Body of pancreas (tissue), 4 donors: ENCODE measurements around the gene PNRC1. TPM values are rescaled to one million over a fixed set of nuclear protein-coding genes. Genes with fewer than 3 reads are reported as not detected.
"Not testable (repeated sequence)": the region's sequence is repeated elsewhere in the genome, so short reads cannot be mapped to it uniquely, and the experiment has no call there.

Experiments
- ATAC-seq: fragments of 150-250 bp; one replicate; pipeline ENCODE4 v1.9.1; 2016
- DNase-seq, 4 donors: peaks; one replicate each; pipeline ENCODE4 v3.0.0-alpha.2; 2019
- H3K27ac ChIP-seq, 4 donors: fragments of 200-600 bp; sonication (generic); 1 replicate in 3 of 4; 2 replicates in 1 of 4; pipeline versions ENCODE4 v1.5.1 to v1.6.1; 2016 to 2019; ENCODE audit warnings: mild to moderate bottlenecking in 1 of 4, mixed read lengths in 1 of 4, moderate library complexity in 1 of 4
- H3K27me3 ChIP-seq, 2 donors: fragments of 200-600 bp; sonication (generic); one replicate each; pipeline ENCODE4 v1.6.0; 2016; ENCODE audit warnings: mild to moderate bottlenecking in 1 of 2
- H3K36me3 ChIP-seq, 2 donors: fragments of 200-600 bp; sonication (generic); replicated peaks in 1 of 2; 2 replicates each; pipeline ENCODE4 v1.5.1; 2016; ENCODE audit warnings: low read depth in 2 of 2; ENCODE audit not compliant: insufficient read depth in 1 of 2
- H3K4me1 ChIP-seq: fragments of 200-600 bp; sonication (generic); one replicate; pipeline ENCODE4 v1.6.0; 2016
- H3K4me3 ChIP-seq, 2 donors: fragments of 200-600 bp; sonication (generic); 1 replicate in 1 of 2; 2 replicates in 1 of 2; pipeline ENCODE4 v1.5.1; 2016 to 2019
- H3K9me3 ChIP-seq, 3 donors: fragments of 200-600 bp; sonication (generic); 1 replicate in 2 of 3; 2 replicates in 1 of 3; pipeline ENCODE4 v1.5.1; 2016
- CTCF ChIP-seq, 7 experiments: fragments of 450-650 bp in 4 of 7; fragments of 200-600 bp in 3 of 7; sonication (generic) in 3 of 7; IDR thresholded peaks; one replicate each; pipeline ENCODE4 v1.5.1; 2016 to 2019; ENCODE audit warnings: antibody characterized with exemption in 7 of 7
- POLR2A ChIP-seq, 3 donors: fragments of 450-650 bp; IDR thresholded peaks; one replicate each; pipeline ENCODE4 v1.6.1; 2016; ENCODE audit warnings: antibody characterized with exemption in 3 of 3, mild to moderate bottlenecking in 2 of 3
- WGBS, 2 donors: methylation state at CpG; one replicate each; pipeline ENCODE4 v1.1.5; 2017; 5-methylcytosine and 5-hydroxymethylcytosine counted together
- intact Hi-C: fragments of 100-400 bp; cut with DNase I; formaldehyde crosslinking; loops from one replicate; pipeline ENCODE4 v1.15.1; 2023
- total RNA-seq, 2 donors: library from RNA; depleted of rRNA; stranded (reverse); fragments of >200 nt; gene quantifications; one replicate each; pipeline ENCODE4 v1.1.0, GENCODE V29; 2016

PNRC1 gene
- total RNA-seq, 2 donors from 2014 or later = 133 to 179 TPM

- Histone ChIP-seq H3K27me3 (no peaks in the 10 kb centered on the region), H3K4me1 (peaks cover 15% of the 10 kb centered on the region), H3K27ac (no peak overlapping the region), H3K36me3 (no peaks in the 10 kb centered on the region), H3K9me3 (no peaks in the 10 kb centered on the region), H3K4me3 (no peak overlapping the region)
- intact Hi-C loops = no loop called here
- ATAC-seq = no peak
- TF ChIP-seq POLR2A (IDR thresholded peaks at IDR 0.05) (no peak), CTCF (IDR thresholded peaks at IDR 0.05) (no peak)
- no peak for DNase-seq
- WGBS, 2 donors = 90 to 100% methylated on average over 1 of the region's 1 CpG
Measured at GRCh38 chr6:89063881-89064280, 16.7 kb upstream of the PNRC1 start.

- WGBS, 2 donors = 96% methylated on average over 21 of the region's 22 CpGs; no CpG with 5 or more reads in 1 of the 2 donors
- H3K4me3 ChIP-seq, ATAC-seq, H3K9me3 ChIP-seq, intact Hi-C loops, H3K36me3 ChIP-seq, H3K27me3 ChIP-seq, H3K27ac ChIP-seq, DNase-seq: not testable (repeated sequence)
- H3K4me1 ChIP-seq = peaks cover 15% of the 10 kb centered on the region
Measured at GRCh38 chr6:89064931-89065330, 15.6 kb upstream of the PNRC1 start.

- DNase-seq, H3K27me3 ChIP-seq, H3K36me3 ChIP-seq, H3K9me3 ChIP-seq, H3K27ac ChIP-seq, ATAC-seq, H3K4me3 ChIP-seq, intact Hi-C loops: not testable (repeated sequence)
- WGBS, 2 donors = 88 to 89% methylated on average over 9 of the region's 9 CpGs
- peaks cover 20% of the 10 kb centered on the region for H3K4me1 ChIP-seq
Measured at GRCh38 chr6:89066121-89066520, 14.4 kb upstream of the PNRC1 start.

- no peak for TF ChIP-seq CTCF (IDR thresholded peaks at IDR 0.05)
- TF ChIP-seq POLR2A (IDR thresholded peaks at IDR 0.05) = no peak
- no peak for DNase-seq
- Histone ChIP-seq H3K27me3 (no peaks in the 10 kb centered on the region), H3K27ac (peak overlapping the region in 3 of 4 donors; percentile 18 to 61 (median 57)), H3K9me3 (no peaks in the 10 kb centered on the region), H3K36me3 (no peaks in the 10 kb centered on the region), H3K4me3 (no peak overlapping the region), H3K4me1 (peaks cover 24% of the 10 kb centered on the region)
- 73 to 81% methylated on average over 4 of the region's 4 CpGs for WGBS, 2 donors
- peak; percentile 19 for ATAC-seq
- intact Hi-C loops = no loop called here
Measured at GRCh38 chr6:89066940-89067646, 13.5 kb upstream of the PNRC1 start.

GRCh38 chr6:89067796-89068195 is 12.8 kb upstream of the PNRC1 start:
- H3K27me3 ChIP-seq = no peaks in the 10 kb centered on the region
- peaks cover 24% of the 10 kb centered on the region for H3K4me1 ChIP-seq
- DNase-seq (peak in 3 of 4 donors; percentile 34 to 68 (median 58)), ATAC-seq (peak; percentile 98)
- TF ChIP-seq CTCF (IDR thresholded peaks at IDR 0.05) = no peak
- TF ChIP-seq POLR2A (IDR thresholded peaks at IDR 0.05) = no peak
- H3K4me3 ChIP-seq = no peak overlapping the region
- H3K36me3 ChIP-seq = no peaks in the 10 kb centered on the region
- H3K27ac ChIP-seq = peak overlapping the region in 3 of 4 donors; percentile 35 to 61 (median 57)
- H3K9me3 ChIP-seq = no peaks in the 10 kb centered on the region
- intact Hi-C loops = no loop called here

- Histone ChIP-seq H3K27me3 (no peaks in the 10 kb centered on the region), H3K27ac (no peak overlapping the region), H3K36me3 (no peaks in the 10 kb centered on the region), H3K4me3 (no peak overlapping the region), H3K9me3 (no peaks in the 10 kb centered on the region), H3K4me1 (peaks cover 24% of the 10 kb centered on the region)
- DNase-seq (no peak), ATAC-seq (no peak)
- WGBS, 2 donors = 38 to 77% methylated on average over 1 of the region's 1 CpG
- intact Hi-C loops = no loop called here
- no peak for TF ChIP-seq POLR2A (IDR thresholded peaks at IDR 0.05)
- TF ChIP-seq CTCF (IDR thresholded peaks at IDR 0.05) = no peak
Measured at GRCh38 chr6:89068695-89069094, 11.9 kb upstream of the PNRC1 start.
